Sigmoid colon (tissue), 7 donors: ENCODE measurements around the gene POGLUT2. TPM values are rescaled to one million over a fixed set of nuclear protein-coding genes. Genes with fewer than 3 reads are reported as not detected.

ENCODE experiments used
- DNase-seq: peaks from one replicate; pipeline ENCODE4 v3.0.0-alpha.2; 2019
- H3K27ac ChIP-seq, 4 donors: fragments of 200-600 bp; sonication (generic); one replicate each; pipeline ENCODE4 v1.5.1; 2016 to 2019; ENCODE audit warnings: mild to moderate bottlenecking in 1 of 4
- H3K27me3 ChIP-seq, 3 donors: fragments of 200-600 bp; sonication (generic); one replicate each; pipeline ENCODE4 v1.5.1; 2019; ENCODE audit warnings: mild to moderate bottlenecking in 1 of 3
- H3K36me3 ChIP-seq, 4 donors: fragments of 200-600 bp; sonication (generic); one replicate each; pipeline ENCODE4 v1.5.1; 2016 to 2019
- H3K4me1 ChIP-seq, 4 donors: fragments of 200-600 bp; sonication (generic); one replicate each; pipeline ENCODE4 v1.5.1; 2017 to 2019
- H3K4me3 ChIP-seq, 4 donors: fragments of 200-600 bp; sonication (generic); one replicate each; pipeline ENCODE4 v1.5.1; 2017 to 2019; ENCODE audit warnings: mild to moderate bottlenecking in 2 of 4, moderate library complexity in 1 of 4
- H3K9me3 ChIP-seq, 4 donors: fragments of 200-600 bp in 3 of 4; sonication (generic) in 3 of 4; one replicate each; pipeline versions ENCODE4 v1.5.1 to v1.6.1; 2013 to 2019
- CTCF ChIP-seq, 4 experiments: fragments of 450-650 bp in 3 of 4; fragments of 200-600 bp in 1 of 4; IDR thresholded peaks; one replicate each; pipeline ENCODE4 v1.5.1; 2016 to 2019; ENCODE audit warnings: antibody characterized with exemption in 4 of 4, mild to moderate bottlenecking in 3 of 4, moderate library complexity in 2 of 4
- EP300 ChIP-seq, 4 donors: sonication (generic); formaldehyde crosslinking; IDR thresholded peaks; one replicate each; pipeline ENCODE4 v1.6.1; 2017; ENCODE audit warnings: antibody characterized with exemption in 4 of 4
- POLR2A ChIP-seq, 2 donors: fragments of 450-650 bp; IDR thresholded peaks; one replicate each; pipeline ENCODE4 v1.6.1; 2016; ENCODE audit warnings: antibody characterized with exemption in 2 of 2, mild to moderate bottlenecking in 2 of 2, moderate library complexity in 2 of 2
- POLR2AphosphoS5 ChIP-seq, 4 donors: sonication (generic); formaldehyde crosslinking; IDR thresholded peaks; one replicate each; pipeline ENCODE4 v1.6.1; 2017; ENCODE audit warnings: antibody characterized with exemption in 4 of 4
- WGBS, 2 donors: extraction: QIAGEN DNeasy Blood & Tissue Kit; methylation state at CpG; one replicate each; pipeline ENCODE4 v1.1.7; 2013; 5-methylcytosine and 5-hydroxymethylcytosine counted together
- intact Hi-C: fragments of 100-400 bp; cut with DNase I; formaldehyde crosslinking; loops from one replicate; pipeline ENCODE4 v1.15.1; 2023
- polyA plus RNA-seq, 3 donors: library from polyadenylated mRNA; stranded (reverse); fragments of 200-250 nt; gene quantifications; one replicate each; pipeline ENCODE4 v1.2.3, GENCODE V29; 2013
- total RNA-seq, 4 donors: library from RNA; depleted of rRNA; stranded (reverse); fragments of >200 nt; gene quantifications; one replicate each; pipeline ENCODE4 v1.1.0, GENCODE V29; 2016
- donor health status: healthy with polysubstance abuse.
- donor health status: Bipolar disorder and iron deficiency.
- donor health status: healthy.

Gene POGLUT2
- total and polyA plus RNA-seq, 7 donors, result 0.60 to 8.4 (median 3.1) TPM

- H3K27me3 ChIP-seq, result no peaks in the 10 kb centered on the region
- intact Hi-C loops, result no loop called here
- no peak for DNase-seq
- H3K27ac ChIP-seq, result no peak overlapping the region
- no peaks in the 10 kb centered on the region for H3K4me1 ChIP-seq
- WGBS, 2 donors, result 20 to 59% methylated on average over 4 of the region's 4 CpGs
- H3K4me3 ChIP-seq, result no peak overlapping the region
- H3K9me3 ChIP-seq, result no peaks in the 10 kb centered on the region
- H3K36me3 ChIP-seq, result peaks cover 8 to 82% (median 13%) of the 10 kb centered on the region in 4 donors
- TF ChIP-seq POLR2A (IDR thresholded peaks at IDR 0.05) (no peak), CTCF (IDR thresholded peaks at IDR 0.05) (no peak), EP300 (IDR thresholded peaks at IDR 0.05) (no peak), POLR2AphosphoS5 (IDR thresholded peaks at IDR 0.05) (no peak)
Observed at GRCh38 chr13:102830646-102831045, 31.9 kb upstream of the POGLUT2 start.

- no peak overlapping the region for H3K27ac ChIP-seq
- peaks cover 3 to 83% (median 19%) of the 10 kb centered on the region in 4 donors for H3K36me3 ChIP-seq
- intact Hi-C loops, result no loop called here
- 89 to 92% methylated on average over 8 of the region's 8 CpGs for WGBS, 2 donors
- no peaks in the 10 kb centered on the region for H3K9me3 ChIP-seq
- no peaks in the 10 kb centered on the region for H3K4me1 ChIP-seq
- no peaks in the 10 kb centered on the region for H3K27me3 ChIP-seq
- DNase-seq, result no peak
- H3K4me3 ChIP-seq, result no peak overlapping the region
- TF ChIP-seq EP300 (IDR thresholded peaks at IDR 0.05) (no peak), CTCF (IDR thresholded peaks at IDR 0.05) (no peak), POLR2A (IDR thresholded peaks at IDR 0.05) (no peak), POLR2AphosphoS5 (IDR thresholded peaks at IDR 0.05) (no peak)
Observed at GRCh38 chr13:102825921-102826706, 27.3 kb upstream of the POGLUT2 start.

GRCh38 chr13:102825400-102825799 lies 26.6 kb upstream of the POGLUT2 start:
- TF ChIP-seq POLR2A (IDR thresholded peaks at IDR 0.05) (no peak), POLR2AphosphoS5 (IDR thresholded peaks at IDR 0.05) (no peak), CTCF (IDR thresholded peaks at IDR 0.05) (no peak), EP300 (IDR thresholded peaks at IDR 0.05) (no peak)
- Histone ChIP-seq H3K4me1 (no peaks in the 10 kb centered on the region), H3K4me3 (no peak overlapping the region), H3K9me3 (no peaks in the 10 kb centered on the region), H3K27ac (no peak overlapping the region), H3K27me3 (no peaks in the 10 kb centered on the region), H3K36me3 (peaks cover 0 to 83% (median 19%) of the 10 kb centered on the region in 4 donors)
- DNase-seq, result no peak
- intact Hi-C loops, result no loop called here
- 96 to 98% methylated on average over 4 of the region's 4 CpGs for WGBS, 2 donors

GRCh38 chr13:102817907-102818306 lies 19.1 kb upstream of the POGLUT2 start:
- TF ChIP-seq POLR2A (IDR thresholded peaks at IDR 0.05), result no peak
- TF ChIP-seq POLR2AphosphoS5 (IDR thresholded peaks at IDR 0.05), result no peak
- TF ChIP-seq EP300 (IDR thresholded peaks at IDR 0.05), result no peak
- TF ChIP-seq CTCF (IDR thresholded peaks at IDR 0.05), result no peak
- Histone ChIP-seq H3K27me3 (no peaks in the 10 kb centered on the region), H3K4me3 (no peak overlapping the region), H3K4me1 (peaks cover 0 to 7% (median 3%) of the 10 kb centered on the region in 4 donors), H3K36me3 (peaks cover 2 to 46% (median 11%) of the 10 kb centered on the region in 4 donors), H3K9me3 (no peaks in the 10 kb centered on the region), H3K27ac (no peak overlapping the region)
- no peak for DNase-seq
- intact Hi-C loops, result no loop called here
